IMR-90 (cell line): ENCODE data around the gene SLC4A5. TPM values are rescaled to one million over a fixed set of nuclear protein-coding genes. Genes with fewer than 3 reads are reported as not detected.

Experiments
- ATAC-seq: fragments of 200-7000 bp; cut with Tn5 transposase; 2 replicates; pipeline ENCODE4 v1.9.1; 2020; ENCODE audit warnings: low read depth, mild to moderate bottlenecking, moderate library complexity
- BruUV-seq: library from RNA; stranded (reverse); fragments of 400-500 nt; replicated peaks from 2 replicates; lab custom pipeline; 2021; lab: Mats Ljungman, UMichigan
- CTCF ChIA-PET: fragments of 300-600 bp; formaldehyde crosslinking; extraction: SDS; loops from one replicate; lab custom pipeline; 2021; ENCODE audit warnings: antibody characterized with exemption; lab: Yijun Ruan, JAX
- POLR2A ChIA-PET: fragments of 300-600 bp; sonication (Branson Sonifier 250); formaldehyde crosslinking; loops from one replicate; lab custom pipeline; 2022; ENCODE audit warnings: antibody characterized with exemption; ENCODE audit not compliant: unreplicated experiment; lab: Charles Lee
- DNase-seq: peaks from one replicate; pipeline ENCODE4 v3.0.0; 2013
- H2AFZ ChIP-seq: replicated peaks from 2 replicates; pipeline ENCODE3; 2013; ENCODE audit warnings: low read length, mild to moderate bottlenecking; ENCODE audit not compliant: poor library complexity
- H2AK5ac ChIP-seq: 2 replicates; pipeline ENCODE4 v1.6.1; 2013; ENCODE audit warnings: low read depth, low read length, inconsistent platforms
- H2AK9ac ChIP-seq: replicated peaks from 2 replicates; pipeline ENCODE3; 2013; ENCODE audit warnings: mild to moderate bottlenecking, low read depth, low read length, moderate library complexity; ENCODE audit not compliant: poor library complexity
- H2BK120ac ChIP-seq: 2 replicates; pipeline ENCODE4 v1.6.1; 2013; ENCODE audit warnings: low read depth, low read length, inconsistent platforms
- H2BK15ac ChIP-seq: 3 replicates; pipeline ENCODE4 v1.6.1; 2013; ENCODE audit warnings: low read depth, low read length, inconsistent platforms
- H2BK20ac ChIP-seq: 2 replicates; pipeline ENCODE4 v1.6.1; 2013; ENCODE audit warnings: low read depth, mild to moderate bottlenecking, inconsistent platforms, low read length, moderate library complexity
- H2BK5ac ChIP-seq: 2 replicates; pipeline ENCODE4 v1.6.1; 2013; ENCODE audit warnings: mild to moderate bottlenecking, low read depth, low read length, inconsistent platforms; ENCODE audit not compliant: poor library complexity, severe bottlenecking
- H3K14ac ChIP-seq: replicated peaks from 2 replicates; pipeline ENCODE4 v1.6.1; 2013; ENCODE audit warnings: low read depth, low read length, inconsistent platforms
- H3K18ac ChIP-seq: 2 replicates; pipeline ENCODE4 v1.6.1; 2013; ENCODE audit warnings: low read depth, low read length, control low read depth
- H3K23ac ChIP-seq: 2 replicates; pipeline ENCODE4 v1.6.1; 2013; ENCODE audit warnings: low read depth, low read length, inconsistent platforms
- H3K27ac ChIP-seq: 2 replicates; pipeline ENCODE4 v1.5.1; 2013; ENCODE audit warnings: mild to moderate bottlenecking, control low read depth, low read length; ENCODE audit not compliant: insufficient read depth
- H3K27me3 ChIP-seq: 2 replicates; pipeline ENCODE4 v1.6.1; 2013; ENCODE audit warnings: low read length; ENCODE audit not compliant: control insufficient read depth, insufficient read depth
- H3K36me3 ChIP-seq: 2 replicates; pipeline ENCODE4 v1.6.1; 2013; ENCODE audit warnings: low read length, mixed read lengths; ENCODE audit not compliant: control insufficient read depth, insufficient read depth
- H3K4ac ChIP-seq: 2 replicates; pipeline ENCODE4 v1.6.1; 2013; ENCODE audit warnings: low read depth, low read length, inconsistent platforms
- H3K4me1 ChIP-seq: 2 replicates; pipeline ENCODE4 v1.6.1; 2013; ENCODE audit warnings: low read length, mixed read lengths; ENCODE audit not compliant: control insufficient read depth, insufficient read depth
- H3K4me2 ChIP-seq: 2 replicates; pipeline ENCODE4 v1.6.1; 2013; ENCODE audit warnings: low read depth, mild to moderate bottlenecking, control low read depth, low read length, moderate library complexity
- H3K4me3 ChIP-seq: 2 replicates; pipeline ENCODE4 v1.5.1; 2013; ENCODE audit warnings: low read depth, mild to moderate bottlenecking, control low read depth, low read length, moderate library complexity; ENCODE audit not compliant: insufficient read depth
- H3K56ac ChIP-seq: 2 replicates; pipeline ENCODE4 v1.6.1; 2013; ENCODE audit warnings: low read length, inconsistent platforms; ENCODE audit not compliant: insufficient read depth; ENCODE audit errors: extremely low read depth
- H3K79me1 ChIP-seq, 2 experiments: 2 replicates each; pipeline ENCODE4 v1.6.1; 2013; ENCODE audit warnings: low read length in 2 of 2, inconsistent platforms in 1 of 2, low read depth in 1 of 2
- H3K9ac ChIP-seq: 2 replicates; pipeline ENCODE4 v1.6.1; 2013; ENCODE audit warnings: low read depth, low read length, control low read depth
- H3K9me1 ChIP-seq: 2 replicates; pipeline ENCODE4 v1.6.1; 2013; ENCODE audit warnings: low read length, inconsistent platforms; ENCODE audit not compliant: insufficient read depth
- H3K9me3 ChIP-seq: 2 replicates; pipeline ENCODE4 v1.6.1; 2013; ENCODE audit warnings: low read length; ENCODE audit not compliant: control insufficient read depth, insufficient read depth
- H4K20me1 ChIP-seq: 2 replicates; pipeline ENCODE4 v1.6.1; 2013; ENCODE audit warnings: low read length, inconsistent platforms; ENCODE audit not compliant: insufficient read depth
- H4K5ac ChIP-seq: 2 replicates; pipeline ENCODE4 v1.6.1; 2013; ENCODE audit warnings: mild to moderate bottlenecking, low read depth, low read length, control low read depth
- H4K8ac ChIP-seq, 2 experiments: 2 replicates each; pipeline ENCODE4 v1.6.1; 2013; ENCODE audit warnings: low read depth in 2 of 2, low read length in 2 of 2, control low read depth in 1 of 2, inconsistent platforms in 1 of 2
- H4K91ac ChIP-seq: 2 replicates; pipeline ENCODE4 v1.6.1; 2013; ENCODE audit warnings: low read depth, low read length, inconsistent platforms; ENCODE audit not compliant: insufficient read depth
- CHD1 ChIP-seq: IDR thresholded peaks from 2 replicates; pipeline ENCODE4 v1.6.1; 2012; ENCODE audit warnings: low read depth, low read length, improper control_type of control experiment
- MAZ ChIP-seq: IDR thresholded peaks from 2 replicates; pipeline ENCODE4 v1.6.1; 2012; ENCODE audit warnings: low read depth, mild to moderate bottlenecking, low read length, improper control_type of control experiment, moderate library complexity, borderline replicate concordance
- WGBS, 2 experiments: methylation state at CpG; one replicate each; pipeline versions ENCODE4 v1.1.5 to v1.1.7; 2013; ENCODE audit warnings: missing lambda C conversion rate in 2 of 2; ENCODE audit not compliant: insufficient read length in 1 of 2; ENCODE audit errors: extremely low coverage in 2 of 2; 5-methylcytosine and 5-hydroxymethylcytosine counted together
- dilution Hi-C: fragments of 300-500 bp; cut with HindIII; formaldehyde crosslinking; loops from one replicate; pipeline ENCODE4 v1.14.3; 2018; ENCODE audit warnings: low sequenced_read_pairs; ENCODE audit not compliant: unreplicated experiment
- in situ Hi-C: fragments of 300-500 bp; cut with MboI; formaldehyde crosslinking; loops from 3 replicates; pipeline ENCODE4 v1.14.3; 2019; ENCODE audit warnings: low sequenced_read_pairs, inconsistent platforms, mixed read lengths
- intact Hi-C: fragments of 100-400 bp; cut with micrococcal nuclease; formaldehyde crosslinking; loops from 2 replicates; pipeline ENCODE4 v1.10.0; 2022
- polyA plus RNA-seq, 3 experiments: library from polyadenylated mRNA; depleted of rRNA; stranded (reverse); fragments of >200 nt; gene quantifications; 2 replicates each; pipeline ENCODE4 v1.2.3, GENCODE V29; 2012; ENCODE audit warnings: low replicate concordance in 1 of 3
- total RNA-seq: library from RNA; depleted of rRNA; stranded (reverse); fragments of >200 nt; gene quantifications from 2 replicates; pipeline ENCODE4 v1.2.3, GENCODE V29; 2012

SLC4A5 gene
- total and polyA plus RNA-seq, 2 of the 4 experiments (the other 2 are of a cell fraction) = 0.18 to 0.22 TPM

GRCh38 chr2:74194799-74195198, 148.4 kb downstream of the SLC4A5 start:
- intact Hi-C loops (no loop called here), dilution Hi-C loops (no loop called here)
- peaks cover 7% of the 10 kb centered on the region for H4K20me1 ChIP-seq

More at GRCh38 chr2:74194799-74195198, 148.4 kb downstream of the SLC4A5 start:
- WGBS, 2 experiments = no CpG with 5 or more reads among the region's 1 CpG
- Histone ChIP-seq H3K36me3 (no peaks in the 10 kb centered on the region), H2BK5ac (no peak overlapping the region), H2AK9ac (no peak overlapping the region), H2AK5ac (no peak overlapping the region), H4K91ac (no peak overlapping the region), H2BK15ac (no peak overlapping the region), H3K4me2 (no peak overlapping the region), H3K27ac (no peak overlapping the region), H3K4ac (no peak overlapping the region), H4K8ac (no peak overlapping the region), H3K27me3 (peaks cover 6% of the 10 kb centered on the region), H3K9me1 (0 out of 2 replicates have a peak, but pooled peaks cover 3% of the 10 kb centered on the region), H3K18ac (no peak overlapping the region), H2AFZ (no peak overlapping the region), H2BK20ac (no peak overlapping the region), H3K9ac (no peak overlapping the region), H3K9me3 (no peaks in the 10 kb centered on the region), H4K5ac (no peak overlapping the region), H3K4me1 (no peaks in the 10 kb centered on the region; the same call in 1 of the 2 replicates), H2BK120ac (no peak overlapping the region), H3K56ac (no peak overlapping the region), H3K4me3 (no peak overlapping the region), H3K23ac (no peak overlapping the region), H3K14ac (no peak overlapping the region), H3K79me1 (peaks cover 3 to 12% of the 10 kb centered on the region in 2 experiments; a peak in 3 of 4 replicates)
- BruUV-seq = no TSS peak
- POLR2A ChIA-PET = no interaction called here
- no peak for TF ChIP-seq CHD1
- TF ChIP-seq MAZ = no peak
- no peak for DNase-seq
- ATAC-seq = no peak
- CTCF ChIA-PET = no interaction called here
- in situ Hi-C loops = no loop called here
